Mammary epithelial cell (primary cell): Measurements from ENCODE around the gene SPTLC1.

Experiments
- CTCF ChIP-seq, 2 donors: IDR thresholded peaks in 1 of 2; conservative IDR thresholded peaks in 1 of 2; 2 replicates each; pipeline ENCODE4 v1.5.1; 2011 to 2012; ENCODE audit warnings: inconsistent platforms in 2 of 2, low read length in 2 of 2, mild to moderate bottlenecking in 2 of 2, control low read depth in 1 of 2, low read depth in 1 of 2; ENCODE audit not compliant: insufficient read depth in 1 of 2; ENCODE audit errors: extremely low read depth in 1 of 2
- EZH2 ChIP-seq: IDR thresholded peaks from 2 replicates; pipeline ENCODE4 v1.6.1; 2012; ENCODE audit warnings: low read length, inconsistent platforms, borderline replicate concordance

- TF ChIP-seq EZH2, result no peak
- no peak for TF ChIP-seq CTCF (conservative IDR thresholded peaks at IDR 0.05 in 1 of 2, IDR thresholded peaks at IDR 0.05 in 1 of 2; ENCODE audit: extremely low read depth in 1 of 2, insufficient read depth in 1 of 2, low read depth in 1 of 2, low read length in 2 of 2)
Observed at GRCh38 chr9:92147852-92148180, 32.6 kb upstream of the SPTLC1 start.
